Measurements from ENCODE around the gene FKBP5. TPM values are rescaled to one million over a fixed set of nuclear protein-coding genes. Genes with fewer than 3 reads are reported as not detected.

FKBP5 gene
- total and polyA plus RNA-seq, 12 donors: 20.3 to 199 (median 48.6) TPM

GRCh38 chr6:35592178-35592577 is 96.5 kb downstream of the FKBP5 start:
- peaks cover 0 to 86% (median 11%) of the 10 kb centered on the region in 9 donors for H3K36me3 ChIP-seq
- H3K27ac ChIP-seq: peak overlapping the region in 5 of 10 donors; percentile 53 to 79 (median 65)
- intact Hi-C loops (cut with DNase I): no loop called here
- WGBS, 2 donors: 81 to 85% methylated on average over 3 of the region's 3 CpGs
- H3K4me3 ChIP-seq: no peak overlapping the region
- no peaks in the 10 kb centered on the region for H3K27me3 ChIP-seq
- no peaks in the 10 kb centered on the region for H3K9me3 ChIP-seq
- TF ChIP-seq CTCF (IDR thresholded peaks at IDR 0.05): no peak
- no peak for DNase-seq
- no peak for ATAC-seq
- H3K4me1 ChIP-seq: peaks cover 8 to 91% (median 41%) of the 10 kb centered on the region in 9 donors

DNA sequence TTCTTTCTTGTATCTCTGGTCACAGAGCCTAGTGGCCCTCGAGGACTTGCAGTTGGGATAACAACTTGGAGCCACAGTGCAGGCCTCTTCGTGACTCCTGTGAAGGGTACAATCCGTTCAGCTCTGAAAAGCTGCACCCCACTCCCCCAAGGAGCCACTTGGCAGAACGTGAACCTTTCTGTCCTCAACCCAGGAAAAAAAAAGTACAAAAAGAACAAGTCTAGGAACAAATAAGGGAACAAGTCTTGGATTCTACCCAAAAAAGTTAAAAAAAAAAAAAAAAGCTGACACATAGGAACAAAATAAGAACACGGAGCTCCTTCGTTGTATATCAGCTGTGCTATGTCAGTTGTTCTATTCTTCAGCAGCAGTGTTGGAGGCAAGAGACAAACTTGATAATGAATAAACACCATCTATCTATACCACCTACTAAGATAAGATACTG is 98.1 kb downstream of the FKBP5 start:
- Histone ChIP-seq H3K27ac (peak overlapping the region; percentile 23 to 79 (median 64)), H3K36me3 (peaks cover 0 to 86% (median 6%) of the 10 kb centered on the region in 9 donors), H3K27me3 (no peaks in the 10 kb centered on the region), H3K4me3 (no peak overlapping the region), H3K4me1 (peaks cover 8 to 91% (median 45%) of the 10 kb centered on the region in 9 donors), H3K9me3 (no peaks in the 10 kb centered on the region)
- TF ChIP-seq CTCF (IDR thresholded peaks at IDR 0.05): no peak
- intact Hi-C loops (cut with DNase I): no loop called here
- ATAC-seq (peak in 7 of 8 donors; percentile 41 to 93 (median 76)), DNase-seq (peak in 1 of 2 donors; percentile 37)
- WGBS, 2 donors: 10 to 15% methylated on average over 6 of the region's 6 CpGs

DNA sequence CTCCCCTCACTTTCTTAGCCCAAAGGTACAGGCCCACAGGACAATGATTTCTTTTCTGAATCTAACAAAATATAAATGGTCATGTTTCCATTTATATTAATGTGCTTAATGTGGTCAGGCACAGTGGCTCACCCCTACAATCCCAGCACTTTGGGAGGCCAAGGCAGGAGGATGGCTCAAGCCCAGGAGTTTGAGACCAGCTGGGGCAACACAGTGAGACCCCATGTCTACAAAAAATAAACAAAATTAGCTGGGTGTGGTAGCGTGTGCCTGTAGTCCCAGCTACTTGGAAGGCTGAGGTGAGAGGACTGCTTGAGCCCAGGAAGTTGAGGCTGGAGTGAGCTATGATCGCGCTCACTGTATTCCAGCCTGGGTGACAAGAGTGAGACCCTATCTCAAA is 98.8 kb downstream of the FKBP5 start:
- 98 to 99% methylated on average over 3 of the region's 3 CpGs for WGBS, 2 donors
- no peak for TF ChIP-seq CTCF (IDR thresholded peaks at IDR 0.05)
- peaks cover 0 to 86% (median 5%) of the 10 kb centered on the region in 9 donors for H3K36me3 ChIP-seq
- peak overlapping the region; percentile 23 to 79 (median 64) for H3K27ac ChIP-seq
- DNase-seq: no peak
- intact Hi-C loops (cut with DNase I): loop anchor here in 5 of 10 donors (5.0 to 10.0 kb wide), 6 partner anchors 32 to 97 kb away; partner anchors contain the start of gene FKBP5 (in 2 of the 5)
- no peaks in the 10 kb centered on the region for H3K27me3 ChIP-seq
- ATAC-seq: peak in 1 of 8 donors; percentile 28
- H3K9me3 ChIP-seq: no peaks in the 10 kb centered on the region
- H3K4me3 ChIP-seq: no peak overlapping the region
- peaks cover 8 to 91% (median 45%) of the 10 kb centered on the region in 9 donors for H3K4me1 ChIP-seq

DNA sequence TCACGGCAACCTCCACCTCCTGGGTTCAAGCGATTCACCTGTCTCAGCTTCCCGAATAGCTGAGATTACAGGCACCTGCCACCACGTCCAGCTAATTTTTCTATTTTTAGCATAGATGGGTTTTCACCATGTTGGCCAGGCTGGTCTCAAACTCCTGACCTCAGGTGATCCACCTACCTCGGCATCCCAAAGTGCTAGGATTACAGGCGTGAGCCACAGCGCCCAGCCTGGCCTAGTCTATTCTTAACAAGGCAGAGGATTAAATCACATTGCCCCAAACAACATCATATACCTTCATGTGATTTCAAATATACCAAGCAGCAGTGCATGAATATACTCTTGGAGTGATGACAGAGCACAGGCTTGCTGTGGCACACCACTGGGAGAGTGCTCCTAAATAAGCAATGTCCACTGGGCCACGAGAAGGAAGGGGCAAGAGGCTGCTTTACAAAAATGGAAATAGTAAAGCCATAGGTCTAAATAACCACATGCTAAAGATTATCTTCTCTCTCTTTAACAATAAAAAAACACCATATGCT is 99.4 kb downstream of the FKBP5 start:
- no peaks in the 10 kb centered on the region for H3K27me3 ChIP-seq
- ATAC-seq (peak in 1 of 8 donors; percentile 14), DNase-seq (no peak)
- peaks cover 0 to 86% (median 5%) of the 10 kb centered on the region in 9 donors for H3K36me3 ChIP-seq
- no peak overlapping the region for H3K4me3 ChIP-seq
- H3K9me3 ChIP-seq: no peaks in the 10 kb centered on the region
- peak overlapping the region in 5 of 10 donors; percentile 63 to 79 (median 70) for H3K27ac ChIP-seq
- TF ChIP-seq CTCF (IDR thresholded peaks at IDR 0.05): no peak
- 76 to 84% methylated on average over 8 of the region's 8 CpGs for WGBS, 2 donors
- peaks cover 8 to 94% (median 46%) of the 10 kb centered on the region in 9 donors for H3K4me1 ChIP-seq
- intact Hi-C loops (cut with DNase I): loop anchor here in 5 of 10 donors (5.0 to 10.0 kb wide), 6 partner anchors 33 to 98 kb away; partner anchors contain the start of gene FKBP5 (in 2 of the 5)

Measured in heart right ventricle (tissue), 16 donors.